ENCODE results near the gene FOXN3. TPM values are rescaled to one million over a fixed set of nuclear protein-coding genes. Genes with fewer than 3 reads are reported as not detected.

FOXN3 gene
- total RNA-seq, 1 donor from 2014 or later: 108 TPM

DNA sequence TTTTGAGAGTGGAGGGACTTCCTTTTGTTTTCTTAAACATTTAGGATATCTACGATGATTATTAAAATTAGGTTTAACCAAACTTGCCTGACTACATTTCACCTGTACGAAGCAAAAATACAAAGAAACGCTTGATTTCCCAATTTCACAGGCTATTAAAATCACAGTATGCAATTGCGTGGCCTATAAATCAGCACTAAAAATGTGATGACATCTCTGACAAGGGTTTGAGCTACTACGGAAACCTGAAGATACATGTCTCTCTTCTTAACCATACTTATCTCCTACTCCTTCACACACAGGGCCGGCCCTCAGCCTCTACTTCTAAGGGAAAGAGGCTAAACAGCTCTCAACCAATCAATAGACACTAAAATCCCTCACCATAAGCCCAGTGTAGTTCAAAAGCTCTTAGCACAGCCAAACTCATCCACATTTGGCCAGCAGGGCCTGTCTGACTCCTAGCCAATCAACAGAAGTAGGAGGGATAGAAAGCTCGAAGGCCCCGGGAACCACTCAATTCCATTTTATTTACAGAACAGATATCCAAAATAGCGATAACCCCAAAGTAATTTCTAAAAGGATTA lies 137.3 kb downstream of the FOXN3 start:
- Mint-ChIP-seq H3K27me3 (ENCODE audit: unreplicated experiment) (peaks cover 4% of the 10 kb centered on the region), H3K4me3 (ENCODE audit: unreplicated experiment) (no peak overlapping the region), H3K36me3 (ENCODE audit: low read depth, unreplicated experiment) (peaks cover 7% of the 10 kb centered on the region), H3K27ac (ENCODE audit: unreplicated experiment) (no peak overlapping the region), H3K4me1 (ENCODE audit: unreplicated experiment) (no peaks in the 10 kb centered on the region), H3K9me3 (ENCODE audit: unreplicated experiment) (no peaks in the 10 kb centered on the region)
- DNase-seq (ENCODE audit: low spot score): no peak
- TF ChIP-seq, protein P1, sequence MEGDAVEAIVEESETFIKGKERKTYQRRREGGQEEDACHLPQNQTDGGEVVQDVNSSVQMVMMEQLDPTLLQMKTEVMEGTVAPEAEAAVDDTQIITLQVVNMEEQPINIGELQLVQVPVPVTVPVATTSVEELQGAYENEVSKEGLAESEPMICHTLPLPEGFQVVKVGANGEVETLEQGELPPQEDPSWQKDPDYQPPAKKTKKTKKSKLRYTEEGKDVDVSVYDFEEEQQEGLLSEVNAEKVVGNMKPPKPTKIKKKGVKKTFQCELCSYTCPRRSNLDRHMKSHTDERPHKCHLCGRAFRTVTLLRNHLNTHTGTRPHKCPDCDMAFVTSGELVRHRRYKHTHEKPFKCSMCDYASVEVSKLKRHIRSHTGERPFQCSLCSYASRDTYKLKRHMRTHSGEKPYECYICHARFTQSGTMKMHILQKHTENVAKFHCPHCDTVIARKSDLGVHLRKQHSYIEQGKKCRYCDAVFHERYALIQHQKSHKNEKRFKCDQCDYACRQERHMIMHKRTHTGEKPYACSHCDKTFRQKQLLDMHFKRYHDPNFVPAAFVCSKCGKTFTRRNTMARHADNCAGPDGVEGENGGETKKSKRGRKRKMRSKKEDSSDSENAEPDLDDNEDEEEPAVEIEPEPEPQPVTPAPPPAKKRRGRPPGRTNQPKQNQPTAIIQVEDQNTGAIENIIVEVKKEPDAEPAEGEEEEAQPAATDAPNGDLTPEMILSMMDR (IDR thresholded peaks at IDR 0.05; ENCODE audit: unreplicated experiment): no peak

DNA sequence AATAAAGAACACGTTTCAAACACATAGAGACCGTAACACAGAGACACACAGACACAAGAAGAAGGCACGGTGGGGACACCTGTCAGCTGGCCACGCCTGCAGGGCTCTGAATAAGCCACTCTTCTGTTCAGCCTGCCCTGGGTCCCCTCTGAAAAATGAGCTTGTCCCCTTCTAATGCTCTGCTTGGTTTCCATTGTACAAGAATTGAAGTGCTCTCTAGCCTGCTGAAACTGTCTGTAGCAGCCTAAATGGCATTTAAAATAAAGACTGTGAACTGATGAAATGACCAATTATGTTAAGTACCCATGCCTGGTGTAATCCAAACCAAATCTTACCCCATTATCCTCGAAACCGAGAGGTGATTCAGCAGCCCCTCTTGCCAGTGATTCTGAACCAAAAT lies 139.8 kb downstream of the FOXN3 start:
- H3K36me3 Mint-ChIP-seq (ENCODE audit: low read depth, unreplicated experiment): peaks cover 7% of the 10 kb centered on the region
- H3K4me1 Mint-ChIP-seq (ENCODE audit: unreplicated experiment): no peaks in the 10 kb centered on the region
- DNase-seq (ENCODE audit: low spot score): no peak
- H3K27me3 Mint-ChIP-seq (ENCODE audit: unreplicated experiment): peaks cover 6% of the 10 kb centered on the region
- no peak overlapping the region for H3K4me3 Mint-ChIP-seq (ENCODE audit: unreplicated experiment)
- TF ChIP-seq, protein P1 (IDR thresholded peaks at IDR 0.05; ENCODE audit: unreplicated experiment): no peak
- H3K9me3 Mint-ChIP-seq (ENCODE audit: unreplicated experiment): no peaks in the 10 kb centered on the region
- peak overlapping the region; percentile 18 for H3K27ac Mint-ChIP-seq (ENCODE audit: unreplicated experiment)

DNA sequence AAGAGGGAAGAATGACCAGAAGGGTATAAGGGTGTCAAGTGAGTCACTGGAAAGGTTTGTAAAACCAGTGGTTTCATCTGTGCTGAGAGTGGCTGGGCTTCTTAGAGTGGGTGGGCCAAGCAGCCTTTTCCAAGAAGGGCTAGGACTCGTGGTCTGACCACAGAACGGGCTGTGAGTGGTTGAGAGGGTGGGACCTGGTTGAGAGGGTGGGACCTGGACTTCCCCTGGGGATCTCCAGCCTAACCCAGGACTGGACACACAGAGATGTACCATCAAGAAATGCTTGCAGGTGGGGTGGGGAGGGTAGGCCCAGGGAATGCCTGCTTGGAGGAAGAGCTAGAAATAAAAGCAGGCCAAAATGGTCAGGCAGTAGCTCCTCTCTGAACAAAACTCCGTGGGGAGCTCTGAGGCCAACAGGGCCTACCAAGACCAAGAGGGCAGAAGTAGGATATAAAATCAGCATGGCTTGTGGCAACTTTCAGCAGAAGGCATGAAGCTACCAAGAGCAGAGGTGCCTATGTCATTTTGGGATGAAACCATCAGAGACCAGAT lies 140.5 kb downstream of the FOXN3 start:
- DNase-seq (ENCODE audit: low spot score): no peak
- H3K4me3 Mint-ChIP-seq (ENCODE audit: unreplicated experiment): no peak overlapping the region
- no peaks in the 10 kb centered on the region for H3K9me3 Mint-ChIP-seq (ENCODE audit: unreplicated experiment)
- no peaks in the 10 kb centered on the region for H3K4me1 Mint-ChIP-seq (ENCODE audit: unreplicated experiment)
- H3K27ac Mint-ChIP-seq (ENCODE audit: unreplicated experiment): no peak overlapping the region
- TF ChIP-seq, protein P1 (IDR thresholded peaks at IDR 0.05; ENCODE audit: unreplicated experiment): no peak
- H3K36me3 Mint-ChIP-seq (ENCODE audit: low read depth, unreplicated experiment): peaks cover 7% of the 10 kb centered on the region
- peaks cover 6% of the 10 kb centered on the region for H3K27me3 Mint-ChIP-seq (ENCODE audit: unreplicated experiment)

DNA sequence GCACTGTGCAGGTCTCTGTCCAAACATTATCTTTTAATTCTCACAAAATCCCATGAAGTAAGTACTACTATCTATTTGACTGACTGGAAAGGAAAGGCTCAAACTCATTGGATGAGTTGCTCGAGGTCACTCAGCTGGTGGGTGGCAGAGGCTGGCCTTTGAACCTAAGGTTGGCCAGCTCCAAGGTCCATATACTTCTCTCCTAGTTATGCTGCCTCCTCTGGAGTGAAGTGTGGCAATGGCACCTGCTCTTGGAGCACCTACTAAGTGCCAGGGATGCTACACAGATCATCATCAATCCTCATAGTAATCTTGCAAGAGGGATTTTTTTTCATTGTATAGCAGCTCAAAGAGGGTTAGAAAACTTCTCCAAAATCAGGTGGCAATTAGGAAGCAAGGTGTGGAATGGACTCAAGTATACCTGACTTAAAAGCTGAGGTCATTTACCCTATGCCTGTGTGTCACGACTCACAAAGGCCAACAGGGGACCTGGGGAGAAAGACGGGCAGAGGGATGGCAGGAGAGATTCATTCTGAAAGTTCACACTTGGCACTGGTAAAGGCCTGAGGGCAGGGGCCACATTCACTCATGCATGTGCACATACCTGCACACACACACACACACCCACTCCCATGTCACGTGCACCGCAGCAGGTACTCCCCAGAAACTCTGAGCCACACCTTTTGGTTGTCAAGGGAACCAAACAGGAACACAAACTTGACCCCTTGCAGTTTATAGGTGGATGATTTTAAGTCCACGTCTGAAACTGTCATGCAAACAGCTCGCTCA lies 146.4 kb downstream of the FOXN3 start:
- TF ChIP-seq, protein P1 (IDR thresholded peaks at IDR 0.05; ENCODE audit: unreplicated experiment): no peak
- no peak overlapping the region for H3K4me3 Mint-ChIP-seq (ENCODE audit: unreplicated experiment)
- no peak for DNase-seq (ENCODE audit: low spot score)
- H3K9me3 Mint-ChIP-seq (ENCODE audit: unreplicated experiment): no peaks in the 10 kb centered on the region
- no peak overlapping the region for H3K27ac Mint-ChIP-seq (ENCODE audit: unreplicated experiment)
- peaks cover 8% of the 10 kb centered on the region for H3K27me3 Mint-ChIP-seq (ENCODE audit: unreplicated experiment)
- peaks cover 33% of the 10 kb centered on the region for H3K4me1 Mint-ChIP-seq (ENCODE audit: unreplicated experiment)
- H3K36me3 Mint-ChIP-seq (ENCODE audit: low read depth, unreplicated experiment): peaks cover 3% of the 10 kb centered on the region

DNA sequence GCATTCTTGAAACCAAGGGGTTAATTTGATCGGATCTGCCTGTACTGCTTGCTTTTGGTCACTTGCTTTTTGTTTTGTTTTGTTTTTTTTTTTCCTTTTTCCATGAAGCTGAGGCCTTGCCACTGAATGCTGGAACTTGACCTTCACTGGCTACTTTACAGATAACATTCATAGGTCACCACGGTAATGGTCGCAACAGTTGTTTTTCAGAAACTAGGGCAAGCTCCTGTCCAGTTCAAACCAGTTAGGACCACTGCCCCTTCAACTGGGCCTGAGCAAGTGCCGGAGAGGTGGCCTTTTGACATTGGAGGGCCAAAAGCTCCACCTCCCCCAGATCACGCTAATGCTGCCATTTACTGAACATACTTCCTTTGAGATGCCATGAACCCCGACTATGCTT lies 147.6 kb downstream of the FOXN3 start:
- peaks cover 5% of the 10 kb centered on the region for H3K36me3 Mint-ChIP-seq (ENCODE audit: low read depth, unreplicated experiment)
- H3K4me1 Mint-ChIP-seq (ENCODE audit: unreplicated experiment): peaks cover 33% of the 10 kb centered on the region
- no peak for DNase-seq (ENCODE audit: low spot score)

More for the DNA sequence above, 147.6 kb downstream of the FOXN3 start:
- Mint-ChIP-seq H3K9me3 (ENCODE audit: unreplicated experiment) (no peaks in the 10 kb centered on the region), H3K27me3 (ENCODE audit: unreplicated experiment) (peaks cover 9% of the 10 kb centered on the region), H3K4me3 (ENCODE audit: unreplicated experiment) (no peak overlapping the region), H3K27ac (ENCODE audit: unreplicated experiment) (peak overlapping the region; percentile 72)
- TF ChIP-seq, protein P1 (IDR thresholded peaks at IDR 0.05; ENCODE audit: unreplicated experiment): no peak

Data from endothelial cell (in vitro differentiated cells).